Thyroid gland (tissue), 4 donors: ENCODE results near the gene AKR1A1. TPM values are rescaled to one million over a fixed set of nuclear protein-coding genes. Genes with fewer than 3 reads are reported as not detected.

ENCODE experiments used
- DNase-seq, 2 donors: peaks; one replicate each; pipeline ENCODE4 v3.0.0-alpha.2; 2019
- H3K27ac ChIP-seq, 3 donors: fragments of 200-600 bp; sonication (generic); 1 replicate in 2 of 3; 2 replicates in 1 of 3; pipeline ENCODE4 v1.5.1; 2016 to 2019; ENCODE audit warnings: mild to moderate bottlenecking in 1 of 3, moderate library complexity in 1 of 3
- H3K27me3 ChIP-seq: fragments of 200-600 bp; sonication (generic); one replicate; pipeline ENCODE4 v1.5.1; 2019
- H3K36me3 ChIP-seq, 2 donors: fragments of 200-600 bp; sonication (generic); one replicate each; pipeline ENCODE4 v1.5.1; 2016 to 2019
- H3K4me1 ChIP-seq, 2 donors: fragments of 200-600 bp; sonication (generic); one replicate each; pipeline ENCODE4 v1.5.1; 2017 to 2019
- H3K4me3 ChIP-seq, 3 donors: fragments of 200-600 bp; sonication (generic); replicated peaks in 1 of 3; 1 replicate in 2 of 3; 2 replicates in 1 of 3; pipeline ENCODE4 v1.5.1; 2016; ENCODE audit warnings: mild to moderate bottlenecking in 1 of 3
- H3K9me3 ChIP-seq: fragments of 200-600 bp; sonication (generic); one replicate; pipeline ENCODE4 v1.5.1; 2017
- POLR2A ChIP-seq, 2 donors: fragments of 450-650 bp; IDR thresholded peaks; one replicate each; pipeline ENCODE4 v1.6.1; 2017; ENCODE audit warnings: antibody characterized with exemption in 2 of 2, mild to moderate bottlenecking in 2 of 2, moderate library complexity in 1 of 2
- WGBS, 2 donors: methylation state at CpG; one replicate each; pipeline ENCODE4 v1.1.5; 2017; 5-methylcytosine and 5-hydroxymethylcytosine counted together
- intact Hi-C: fragments of 100-400 bp; cut with DNase I; formaldehyde crosslinking; loops from one replicate; pipeline ENCODE4 v1.15.1; 2023
- total RNA-seq, 4 donors: library from RNA; depleted of rRNA; stranded (reverse); fragments of >200 nt; gene quantifications; one replicate each; pipeline ENCODE4 v1.2.3, GENCODE V29; 2016
- TF ChIP-seq, protein P1 (sequence below), 6 experiments: fragments of 200-600 bp in 3 of 6; fragments of 450-650 bp in 3 of 6; sonication (generic) in 3 of 6; IDR thresholded peaks; one replicate each; pipeline ENCODE4 v1.5.1; 2016 to 2019; ENCODE audit warnings: antibody characterized with exemption in 6 of 6, mild to moderate bottlenecking in 2 of 6, inconsistent platforms in 1 of 6, moderate library complexity in 1 of 6

AKR1A1 gene
- total RNA-seq, 4 donors from 2014 or later = 67.5 to 143 (median 127) TPM

DNA sequence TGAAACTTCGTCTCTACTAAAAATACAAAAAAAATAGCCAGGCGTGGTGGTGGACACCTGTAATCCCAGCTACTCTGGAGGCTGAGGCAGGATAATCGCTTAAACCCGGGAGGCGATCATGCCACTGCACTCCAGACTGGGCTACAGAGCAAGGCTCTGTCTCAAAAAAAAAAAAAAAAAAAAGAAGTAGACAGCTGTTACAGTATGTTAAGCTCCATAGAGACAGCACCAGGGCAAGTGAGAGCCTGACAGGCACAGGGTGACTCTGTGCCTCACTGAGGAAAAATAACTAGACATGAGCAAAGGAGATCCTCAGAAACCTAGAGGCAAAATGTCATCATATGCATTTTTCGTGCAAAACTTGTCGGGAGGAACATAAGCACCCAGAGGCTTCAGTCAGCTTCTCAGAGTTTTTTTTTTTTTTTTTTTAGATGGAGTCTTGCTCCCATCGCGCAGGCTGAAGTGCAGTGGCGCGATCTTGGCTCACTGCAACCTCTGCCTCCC lies 19.9 kb upstream of the AKR1A1 start:
- intact Hi-C loops = no loop called here
- 96 to 97% methylated on average over 11 of the region's 11 CpGs for WGBS, 2 donors
- TF ChIP-seq, protein P1, sequence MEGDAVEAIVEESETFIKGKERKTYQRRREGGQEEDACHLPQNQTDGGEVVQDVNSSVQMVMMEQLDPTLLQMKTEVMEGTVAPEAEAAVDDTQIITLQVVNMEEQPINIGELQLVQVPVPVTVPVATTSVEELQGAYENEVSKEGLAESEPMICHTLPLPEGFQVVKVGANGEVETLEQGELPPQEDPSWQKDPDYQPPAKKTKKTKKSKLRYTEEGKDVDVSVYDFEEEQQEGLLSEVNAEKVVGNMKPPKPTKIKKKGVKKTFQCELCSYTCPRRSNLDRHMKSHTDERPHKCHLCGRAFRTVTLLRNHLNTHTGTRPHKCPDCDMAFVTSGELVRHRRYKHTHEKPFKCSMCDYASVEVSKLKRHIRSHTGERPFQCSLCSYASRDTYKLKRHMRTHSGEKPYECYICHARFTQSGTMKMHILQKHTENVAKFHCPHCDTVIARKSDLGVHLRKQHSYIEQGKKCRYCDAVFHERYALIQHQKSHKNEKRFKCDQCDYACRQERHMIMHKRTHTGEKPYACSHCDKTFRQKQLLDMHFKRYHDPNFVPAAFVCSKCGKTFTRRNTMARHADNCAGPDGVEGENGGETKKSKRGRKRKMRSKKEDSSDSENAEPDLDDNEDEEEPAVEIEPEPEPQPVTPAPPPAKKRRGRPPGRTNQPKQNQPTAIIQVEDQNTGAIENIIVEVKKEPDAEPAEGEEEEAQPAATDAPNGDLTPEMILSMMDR (IDR thresholded peaks at IDR 0.05) = no peak
- TF ChIP-seq POLR2A (IDR thresholded peaks at IDR 0.05) = no peak
- Histone ChIP-seq H3K9me3 (no peaks in the 10 kb centered on the region), H3K4me3 (no peak overlapping the region), H3K4me1 (peaks cover 10 to 17% of the 10 kb centered on the region in 2 donors), H3K27me3 (no peaks in the 10 kb centered on the region), H3K27ac (no peak overlapping the region), H3K36me3 (no peaks in the 10 kb centered on the region)
- no peak for DNase-seq

GRCh38 chr1:45531873-45532272 lies 18.8 kb upstream of the AKR1A1 start:
- peaks cover 4 to 10% of the 10 kb centered on the region in 2 donors for H3K4me1 ChIP-seq
- no peak overlapping the region for H3K4me3 ChIP-seq
- intact Hi-C loops = no loop called here
- DNase-seq = no peak
- no peak overlapping the region for H3K27ac ChIP-seq
- H3K27me3 ChIP-seq = no peaks in the 10 kb centered on the region
- no peaks in the 10 kb centered on the region for H3K36me3 ChIP-seq
- TF ChIP-seq, protein P1 (IDR thresholded peaks at IDR 0.05) = no peak
- TF ChIP-seq POLR2A (IDR thresholded peaks at IDR 0.05) = no peak
- no peaks in the 10 kb centered on the region for H3K9me3 ChIP-seq
- WGBS, 2 donors = 88 to 91% methylated on average over 5 of the region's 5 CpGs

GRCh38 chr1:45535988-45536766 lies 14.4 kb upstream of the AKR1A1 start:
- TF ChIP-seq, protein P1 (IDR thresholded peaks at IDR 0.05) = no peak
- TF ChIP-seq POLR2A (IDR thresholded peaks at IDR 0.05) = no peak
- no peaks in the 10 kb centered on the region for H3K4me1 ChIP-seq
- intact Hi-C loops = no loop called here
- no peaks in the 10 kb centered on the region for H3K9me3 ChIP-seq
- H3K4me3 ChIP-seq = no peak overlapping the region
- H3K36me3 ChIP-seq = no peaks in the 10 kb centered on the region
- no peak overlapping the region for H3K27ac ChIP-seq
- no peaks in the 10 kb centered on the region for H3K27me3 ChIP-seq
- WGBS, 2 donors = 65 to 67% methylated on average over 6 of the region's 6 CpGs
- DNase-seq = no peak

DNA sequence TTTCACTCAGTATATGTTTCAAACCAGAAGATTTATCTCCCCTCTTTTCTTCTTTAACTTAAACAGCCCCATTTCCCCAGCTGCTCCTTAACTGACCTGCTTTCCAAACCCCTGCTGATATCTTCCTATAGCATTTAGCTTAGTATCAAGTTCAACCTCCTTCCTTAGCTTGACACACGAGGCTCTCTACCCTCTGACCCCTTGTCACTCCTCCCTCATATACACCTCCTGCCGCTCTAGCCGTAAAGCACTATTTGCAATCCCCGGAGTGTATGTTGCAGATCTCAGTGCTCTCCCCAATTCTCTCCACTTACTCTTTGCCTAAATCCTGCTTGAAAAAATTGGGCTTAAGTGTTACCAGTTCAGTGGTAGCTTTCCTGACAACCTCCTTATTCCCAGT lies 13.7 kb upstream of the AKR1A1 start:
- no peaks in the 10 kb centered on the region for H3K27me3 ChIP-seq
- H3K36me3 ChIP-seq = no peaks in the 10 kb centered on the region
- H3K9me3 ChIP-seq = no peaks in the 10 kb centered on the region
- H3K27ac ChIP-seq = no peak overlapping the region
- no peak overlapping the region for H3K4me3 ChIP-seq
- intact Hi-C loops = no loop called here
- no peaks in the 10 kb centered on the region for H3K4me1 ChIP-seq
- TF ChIP-seq POLR2A (IDR thresholded peaks at IDR 0.05) = no peak
- TF ChIP-seq, protein P1 (IDR thresholded peaks at IDR 0.05) = no peak
- no peak for DNase-seq
- 72 to 74% methylated on average over 4 of the region's 4 CpGs for WGBS, 2 donors

GRCh38 chr1:45541193-45541592 lies 9.4 kb upstream of the AKR1A1 start:
- 93 to 95% methylated on average over 1 of the region's 1 CpG for WGBS, 2 donors
- TF ChIP-seq, protein P1 (IDR thresholded peaks at IDR 0.05) = no peak
- no peak for TF ChIP-seq POLR2A (IDR thresholded peaks at IDR 0.05)
- intact Hi-C loops = no loop called here

More at GRCh38 chr1:45541193-45541592, 9.4 kb upstream of the AKR1A1 start:
- Histone ChIP-seq H3K36me3 (no peaks in the 10 kb centered on the region), H3K9me3 (no peaks in the 10 kb centered on the region), H3K27me3 (no peaks in the 10 kb centered on the region), H3K4me1 (peaks cover 0 to 25% of the 10 kb centered on the region in 2 donors), H3K4me3 (no peak overlapping the region), H3K27ac (no peak overlapping the region)
- no peak for DNase-seq
